ENCODE measurements around the gene C16orf96.
A peak's percentile ranks its signal among the peaks of the same experiment; 100 is the strongest.

C16orf96 gene

GRCh38 chr16:4525634-4526277 is 30.4 kb upstream of the C16orf96 start:
- FAIRE-seq = no peak

- no peak for FAIRE-seq
These were observed 26.8 kb upstream of the C16orf96 start for GRCh38 chr16:4529085-4530060.

- no peak for FAIRE-seq
These were observed 24.3 kb upstream of the C16orf96 start for GRCh38 chr16:4531811-4532210.

- FAIRE-seq = no peak
These were observed 23.9 kb upstream of the C16orf96 start for GRCh38 chr16:4532238-4532637.

GRCh38 chr16:4533490-4533889 is 22.6 kb upstream of the C16orf96 start:
- FAIRE-seq = no peak

- no peak for FAIRE-seq
These were observed 21.9 kb upstream of the C16orf96 start for GRCh38 chr16:4534151-4534790.

GRCh38 chr16:4535627-4536108 is 20.5 kb upstream of the C16orf96 start:
- FAIRE-seq = no peak

- no peak for FAIRE-seq
These were observed 19.6 kb upstream of the C16orf96 start for GRCh38 chr16:4536391-4537106.

GRCh38 chr16:4537376-4538343 is 18.5 kb upstream of the C16orf96 start:
- no peak for FAIRE-seq

- FAIRE-seq = peak; percentile 61
These were observed 17.5 kb upstream of the C16orf96 start, which contains the start of gene CDIP1 for GRCh38 chr16:4538350-4539235. Gene CDIP1 (minus strand): TSS chr16:4538773. CDS start chr16:4514130, 24,643 bp downstream.

- FAIRE-seq = no peak
These were observed 16.3 kb upstream of the C16orf96 start for GRCh38 chr16:4539716-4540284.

- FAIRE-seq = no peak
These were observed 11.7 kb upstream of the C16orf96 start for GRCh38 chr16:4544473-4544872.

- FAIRE-seq = no peak
These were observed 8.0 kb upstream of the C16orf96 start for GRCh38 chr16:4548124-4548523.

- FAIRE-seq = no peak
These were observed 5.5 kb upstream of the C16orf96 start for GRCh38 chr16:4550591-4550990.

GRCh38 chr16:4552541-4552940 is 3.6 kb upstream of the C16orf96 start:
- no peak for FAIRE-seq

GRCh38 chr16:4556580-4556979 is 440 bp downstream of the C16orf96 start:
- FAIRE-seq = no peak

- no peak for FAIRE-seq
These were observed 1.8 kb downstream of the C16orf96 start for GRCh38 chr16:4557973-4558372.

GRCh38 chr16:4561596-4561995 is 5.5 kb downstream of the C16orf96 start:
- FAIRE-seq = no peak

GRCh38 chr16:4564661-4565267 is 8.6 kb downstream of the C16orf96 start:
- FAIRE-seq = no peak

All from colon (tissue), 2 donors.